Measurements from ENCODE around the gene SLC39A9. TPM values are rescaled to one million over a fixed set of nuclear protein-coding genes. Genes with fewer than 3 reads are reported as not detected.

SLC39A9 gene
- total and polyA plus RNA-seq, 2 donors (not counting 1 experiment from before 2014, with no cell fraction given) = 18.4 to 59.1 TPM

- Histone ChIP-seq H3K9ac (ENCODE audit: low read length) (no peak overlapping the region), H3K4me2 (replicated peaks; ENCODE audit: low read depth, low read length, poor library complexity, severe bottlenecking) (no peak overlapping the region), H3K4me1 (ENCODE audit: control insufficient read depth in 2 of 2, insufficient read depth in 2 of 2, low read length in 2 of 2) (no peaks in the 10 kb centered on the region), H4K20me1 (ENCODE audit: control insufficient read depth, insufficient read depth, low read length, poor library complexity, severe bottlenecking) (no peaks in the 10 kb centered on the region), H3K4me3 (ENCODE audit: control extremely low read depth in 1 of 5, extremely low read depth in 1 of 5, insufficient read depth in 1 of 5, low read depth in 2 of 5, low read length in 4 of 5) (no peak overlapping the region), H3K27ac (ENCODE audit: low read length in 2 of 2) (no peak overlapping the region), H2AFZ (ENCODE audit: insufficient read depth, low read depth, low read length, poor library complexity, severe bottlenecking) (no peak overlapping the region), H3K36me3 (replicated peaks in 1 of 2; ENCODE audit: control extremely low read depth in 1 of 2, control insufficient read depth in 1 of 2, extremely low read depth in 1 of 2, insufficient read depth in 2 of 2, low read length in 1 of 2) (no peaks in the 10 kb centered on the region), H3K79me2 (ENCODE audit: control insufficient read depth, insufficient read depth, low read length) (no peaks in the 10 kb centered on the region), H3K9me3 (ENCODE audit: control extremely low read depth in 1 of 3, control insufficient read depth in 2 of 3, insufficient read depth in 1 of 3, low read length in 2 of 3) (no peaks in the 10 kb centered on the region), H3K27me3 (replicated peaks in 1 of 4; ENCODE audit: control extremely low read depth in 1 of 4, control insufficient read depth in 3 of 4, insufficient read depth in 4 of 4, low read length in 3 of 4) (peaks cover 0 to 8% (median 0%) of the 10 kb centered on the region in 4 experiments)
- CTCF ChIA-PET = no interaction called here
- Mint-ChIP-seq H3K9me3 (ENCODE audit: insufficient read depth) (no peaks in the 10 kb centered on the region), H3K27ac (no peak overlapping the region), H3K4me1 (no peaks in the 10 kb centered on the region), H3K27me3 (peaks cover 47% of the 10 kb centered on the region), H3K4me3 (no peak overlapping the region)
- WGBS (ENCODE audit: insufficient coverage) = 20% methylated on average over 1 of the region's 3 CpGs
- POLR2A ChIA-PET = no interaction called here
- intact Hi-C loops (cut with micrococcal nuclease) = no loop called here
- DNase-seq = no peak
- no peak for ATAC-seq (ENCODE audit: low read depth)
- TF ChIP-seq CTCF (IDR thresholded peaks at IDR 0.05) (no peak), EZH2 (IDR thresholded peaks at IDR 0.05; ENCODE audit: borderline replicate concordance, insufficient read depth, low read depth, low read length, poor library complexity, severe bottlenecking) (no peak)
These were observed 95.3 kb downstream of the SLC39A9 start for GRCh38 chr14:69493791-69494190.

GRCh38 chr14:69495341-69495921, 96.9 kb downstream of the SLC39A9 start:
- peaks cover 38% of the 10 kb centered on the region for H3K27me3 Mint-ChIP-seq
- POLR2A ChIA-PET = no interaction called here
- H3K4me3 ChIP-seq (ENCODE audit: control extremely low read depth in 1 of 5, extremely low read depth in 1 of 5, insufficient read depth in 1 of 5, low read depth in 2 of 5, low read length in 4 of 5) = no peak overlapping the region

More at GRCh38 chr14:69495341-69495921, 96.9 kb downstream of the SLC39A9 start:
- intact Hi-C loops (cut with micrococcal nuclease) = no loop called here
- Mint-ChIP-seq H3K9me3 (ENCODE audit: insufficient read depth) (no peaks in the 10 kb centered on the region), H3K4me3 (no peak overlapping the region), H3K4me1 (no peaks in the 10 kb centered on the region), H3K27ac (no peak overlapping the region)
- Histone ChIP-seq H4K20me1 (ENCODE audit: control insufficient read depth, insufficient read depth, low read length, poor library complexity, severe bottlenecking) (no peaks in the 10 kb centered on the region), H3K9ac (ENCODE audit: low read length) (no peak overlapping the region), H3K4me1 (ENCODE audit: control insufficient read depth in 2 of 2, insufficient read depth in 2 of 2, low read length in 2 of 2) (no peaks in the 10 kb centered on the region), H2AFZ (ENCODE audit: insufficient read depth, low read depth, low read length, poor library complexity, severe bottlenecking) (no peak overlapping the region), H3K36me3 (replicated peaks in 1 of 2; ENCODE audit: control extremely low read depth in 1 of 2, control insufficient read depth in 1 of 2, extremely low read depth in 1 of 2, insufficient read depth in 2 of 2, low read length in 1 of 2) (no peaks in the 10 kb centered on the region), H3K27me3 (replicated peaks in 1 of 4; ENCODE audit: control extremely low read depth in 1 of 4, control insufficient read depth in 3 of 4, insufficient read depth in 4 of 4, low read length in 3 of 4) (peaks cover 0 to 7% (median under 1%) of the 10 kb centered on the region in 4 experiments), H3K9me3 (ENCODE audit: control extremely low read depth in 1 of 3, control insufficient read depth in 2 of 3, insufficient read depth in 1 of 3, low read length in 2 of 3) (no peaks in the 10 kb centered on the region), H3K27ac (ENCODE audit: low read length in 2 of 2) (no peak overlapping the region), H3K4me2 (replicated peaks; ENCODE audit: low read depth, low read length, poor library complexity, severe bottlenecking) (no peak overlapping the region), H3K79me2 (ENCODE audit: control insufficient read depth, insufficient read depth, low read length) (no peaks in the 10 kb centered on the region)
- TF ChIP-seq EZH2 (IDR thresholded peaks at IDR 0.05; ENCODE audit: borderline replicate concordance, insufficient read depth, low read depth, low read length, poor library complexity, severe bottlenecking) = no peak
- TF ChIP-seq CTCF (IDR thresholded peaks at IDR 0.05) = no peak
- DNase-seq (no peak), ATAC-seq (ENCODE audit: low read depth) (no peak)
- WGBS (ENCODE audit: insufficient coverage) = 91% methylated on average over 5 of the region's 5 CpGs
- CTCF ChIA-PET = no interaction called here

Data from B cell (primary cell).